Thyroid gland (tissue), 4 donors: ENCODE measurements around the gene RPP30. TPM values are rescaled to one million over a fixed set of nuclear protein-coding genes. Genes with fewer than 3 reads are reported as not detected.

Experiments used
- DNase-seq, 2 donors: peaks; one replicate each; pipeline ENCODE4 v3.0.0-alpha.2; 2019
- H3K27ac ChIP-seq, 3 donors: fragments of 200-600 bp; sonication (generic); 1 replicate in 2 of 3; 2 replicates in 1 of 3; pipeline ENCODE4 v1.5.1; 2016 to 2019; ENCODE audit warnings: mild to moderate bottlenecking in 1 of 3, moderate library complexity in 1 of 3
- H3K27me3 ChIP-seq: fragments of 200-600 bp; sonication (generic); one replicate; pipeline ENCODE4 v1.5.1; 2019
- H3K36me3 ChIP-seq, 2 donors: fragments of 200-600 bp; sonication (generic); one replicate each; pipeline ENCODE4 v1.5.1; 2016 to 2019
- H3K4me1 ChIP-seq, 2 donors: fragments of 200-600 bp; sonication (generic); one replicate each; pipeline ENCODE4 v1.5.1; 2017 to 2019
- H3K4me3 ChIP-seq, 3 donors: fragments of 200-600 bp; sonication (generic); replicated peaks in 1 of 3; 1 replicate in 2 of 3; 2 replicates in 1 of 3; pipeline ENCODE4 v1.5.1; 2016; ENCODE audit warnings: mild to moderate bottlenecking in 1 of 3
- H3K9me3 ChIP-seq: fragments of 200-600 bp; sonication (generic); one replicate; pipeline ENCODE4 v1.5.1; 2017
- POLR2A ChIP-seq, 2 donors: fragments of 450-650 bp; IDR thresholded peaks; one replicate each; pipeline ENCODE4 v1.6.1; 2017; ENCODE audit warnings: antibody characterized with exemption in 2 of 2, mild to moderate bottlenecking in 2 of 2, moderate library complexity in 1 of 2
- WGBS, 2 donors: methylation state at CpG; one replicate each; pipeline ENCODE4 v1.1.5; 2017; 5-methylcytosine and 5-hydroxymethylcytosine counted together
- intact Hi-C: fragments of 100-400 bp; cut with DNase I; formaldehyde crosslinking; loops from one replicate; pipeline ENCODE4 v1.15.1; 2023
- total RNA-seq, 4 donors: library from RNA; depleted of rRNA; stranded (reverse); fragments of >200 nt; gene quantifications; one replicate each; pipeline ENCODE4 v1.2.3, GENCODE V29; 2016
- TF ChIP-seq, protein P1 (sequence below), 6 experiments: fragments of 200-600 bp in 3 of 6; fragments of 450-650 bp in 3 of 6; sonication (generic) in 3 of 6; IDR thresholded peaks; one replicate each; pipeline ENCODE4 v1.5.1; 2016 to 2019; ENCODE audit warnings: antibody characterized with exemption in 6 of 6, mild to moderate bottlenecking in 2 of 6, inconsistent platforms in 1 of 6, moderate library complexity in 1 of 6

Gene RPP30
- total RNA-seq, 4 donors from 2014 or later: 20.4 to 62.6 (median 36.3) TPM

DNA sequence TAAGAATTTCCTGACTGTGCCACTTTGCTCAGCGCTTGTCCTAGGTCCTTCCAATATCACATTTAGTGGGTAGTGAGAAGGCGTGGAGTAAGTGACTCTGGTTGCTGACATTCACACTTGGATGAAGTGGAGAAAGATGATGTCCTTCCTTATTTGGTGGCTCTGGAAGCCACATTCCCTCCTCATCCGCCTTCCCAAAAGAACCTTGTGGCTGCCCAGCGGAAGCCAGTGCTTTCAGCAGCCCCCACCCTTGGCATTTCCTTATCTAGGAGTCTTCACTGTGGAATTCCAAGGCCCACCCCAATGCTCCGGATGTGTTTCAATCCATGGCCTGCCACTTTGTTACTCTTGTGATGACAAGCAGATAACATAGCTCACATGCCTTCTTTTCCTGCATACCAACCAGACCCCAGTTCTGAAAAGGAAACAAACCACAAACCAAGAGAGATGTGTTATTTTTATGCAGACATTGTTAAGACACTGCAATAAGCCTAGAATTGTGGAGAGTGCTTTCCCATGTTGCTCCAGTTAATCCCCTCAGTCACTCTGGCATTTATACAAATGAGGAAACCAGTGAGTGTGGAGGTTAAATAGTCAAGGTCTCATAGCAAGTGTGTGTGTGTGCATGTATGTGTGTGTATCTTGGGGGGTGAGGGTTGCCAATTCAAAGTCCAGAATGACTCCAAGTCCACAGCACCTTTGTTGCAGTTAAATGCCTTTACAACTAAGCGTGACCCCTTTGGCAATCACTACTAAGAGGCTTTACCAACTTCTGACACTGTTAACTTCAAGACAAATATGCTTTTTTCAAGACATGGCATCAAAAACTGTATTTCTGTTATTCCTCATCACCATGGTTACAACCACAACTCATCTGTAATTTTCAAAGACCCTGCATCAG is 59.4 kb downstream of the RPP30 start:
- H3K36me3 ChIP-seq: no peaks in the 10 kb centered on the region
- no peaks in the 10 kb centered on the region for H3K9me3 ChIP-seq
- H3K4me3 ChIP-seq: no peak overlapping the region
- 63 to 69% methylated on average over 6 of the region's 6 CpGs for WGBS, 2 donors
- peak; percentile 9 to 14 for DNase-seq
- TF ChIP-seq POLR2A (IDR thresholded peaks at IDR 0.05): no peak
- TF ChIP-seq, protein P1, sequence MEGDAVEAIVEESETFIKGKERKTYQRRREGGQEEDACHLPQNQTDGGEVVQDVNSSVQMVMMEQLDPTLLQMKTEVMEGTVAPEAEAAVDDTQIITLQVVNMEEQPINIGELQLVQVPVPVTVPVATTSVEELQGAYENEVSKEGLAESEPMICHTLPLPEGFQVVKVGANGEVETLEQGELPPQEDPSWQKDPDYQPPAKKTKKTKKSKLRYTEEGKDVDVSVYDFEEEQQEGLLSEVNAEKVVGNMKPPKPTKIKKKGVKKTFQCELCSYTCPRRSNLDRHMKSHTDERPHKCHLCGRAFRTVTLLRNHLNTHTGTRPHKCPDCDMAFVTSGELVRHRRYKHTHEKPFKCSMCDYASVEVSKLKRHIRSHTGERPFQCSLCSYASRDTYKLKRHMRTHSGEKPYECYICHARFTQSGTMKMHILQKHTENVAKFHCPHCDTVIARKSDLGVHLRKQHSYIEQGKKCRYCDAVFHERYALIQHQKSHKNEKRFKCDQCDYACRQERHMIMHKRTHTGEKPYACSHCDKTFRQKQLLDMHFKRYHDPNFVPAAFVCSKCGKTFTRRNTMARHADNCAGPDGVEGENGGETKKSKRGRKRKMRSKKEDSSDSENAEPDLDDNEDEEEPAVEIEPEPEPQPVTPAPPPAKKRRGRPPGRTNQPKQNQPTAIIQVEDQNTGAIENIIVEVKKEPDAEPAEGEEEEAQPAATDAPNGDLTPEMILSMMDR (IDR thresholded peaks at IDR 0.05): no peak
- peak overlapping the region; percentile 52 to 74 (median 57) for H3K27ac ChIP-seq
- intact Hi-C loops: no loop called here
- H3K4me1 ChIP-seq: peaks cover 20 to 26% of the 10 kb centered on the region in 2 donors
- no peaks in the 10 kb centered on the region for H3K27me3 ChIP-seq

DNA sequence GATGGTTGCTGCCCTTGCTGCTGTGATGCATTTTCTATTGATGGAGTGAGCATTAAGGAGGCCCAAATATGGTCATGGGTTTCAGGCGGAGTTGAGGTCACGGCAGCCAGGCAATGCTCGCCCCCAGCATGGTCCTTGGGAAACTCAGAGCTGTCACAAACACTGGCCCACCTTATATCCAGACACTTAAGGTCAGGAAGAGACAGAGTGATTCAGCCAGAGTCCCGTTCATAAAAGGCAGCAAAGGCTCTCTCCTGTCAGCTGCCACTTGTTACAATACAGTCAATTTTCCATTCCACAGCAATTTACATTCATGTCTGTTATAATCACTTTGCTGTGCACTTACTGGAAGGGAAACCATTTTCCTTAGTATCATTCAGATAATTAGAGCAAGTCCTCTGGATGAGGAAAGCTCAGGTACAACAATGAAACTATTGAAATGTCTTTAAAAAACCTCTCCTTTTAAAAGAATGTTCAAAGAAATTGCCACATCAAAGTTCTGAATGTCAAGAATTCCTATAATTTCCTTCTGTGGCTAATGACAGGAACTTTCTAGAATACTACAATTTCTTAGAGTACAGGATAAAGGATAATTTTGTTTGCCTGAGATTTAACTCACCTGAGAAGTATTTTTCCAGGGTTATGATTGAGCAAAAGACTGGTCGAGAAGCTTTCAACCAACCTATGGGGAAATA is 64.0 kb downstream of the RPP30 start:
- Histone ChIP-seq H3K36me3 (no peaks in the 10 kb centered on the region), H3K27me3 (no peaks in the 10 kb centered on the region), H3K27ac (no peak overlapping the region), H3K4me3 (no peak overlapping the region), H3K4me1 (peaks cover 7 to 8% of the 10 kb centered on the region in 2 donors), H3K9me3 (no peaks in the 10 kb centered on the region)
- 75 to 77% methylated on average over 5 of the region's 5 CpGs for WGBS, 2 donors
- no peak for TF ChIP-seq POLR2A (IDR thresholded peaks at IDR 0.05)
- TF ChIP-seq, protein P1 (IDR thresholded peaks at IDR 0.05): no peak
- intact Hi-C loops: no loop called here
- no peak for DNase-seq

DNA sequence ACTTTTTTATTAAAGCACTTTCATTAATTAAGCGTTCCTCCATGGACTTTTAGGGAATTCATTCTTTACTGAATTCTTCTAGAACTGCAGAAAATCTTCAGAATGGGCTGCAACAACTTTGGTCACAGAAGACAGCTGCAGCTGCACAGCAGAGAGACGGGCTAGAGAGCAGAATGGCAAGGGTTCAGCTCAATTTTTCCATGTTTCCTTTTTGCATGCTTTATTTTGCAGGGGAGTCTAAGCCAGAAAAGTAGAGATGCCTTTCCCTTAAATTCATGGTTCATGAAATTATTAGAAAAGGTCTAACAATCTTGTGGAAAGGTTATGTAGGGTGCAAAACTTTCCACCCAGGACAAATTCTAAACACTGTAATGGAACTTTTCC is 64.5 kb downstream of the RPP30 start:
- TF ChIP-seq, protein P1 (IDR thresholded peaks at IDR 0.05): no peak
- no peak for TF ChIP-seq POLR2A (IDR thresholded peaks at IDR 0.05)
- no peak for DNase-seq
- H3K27ac ChIP-seq: no peak overlapping the region

DNA sequence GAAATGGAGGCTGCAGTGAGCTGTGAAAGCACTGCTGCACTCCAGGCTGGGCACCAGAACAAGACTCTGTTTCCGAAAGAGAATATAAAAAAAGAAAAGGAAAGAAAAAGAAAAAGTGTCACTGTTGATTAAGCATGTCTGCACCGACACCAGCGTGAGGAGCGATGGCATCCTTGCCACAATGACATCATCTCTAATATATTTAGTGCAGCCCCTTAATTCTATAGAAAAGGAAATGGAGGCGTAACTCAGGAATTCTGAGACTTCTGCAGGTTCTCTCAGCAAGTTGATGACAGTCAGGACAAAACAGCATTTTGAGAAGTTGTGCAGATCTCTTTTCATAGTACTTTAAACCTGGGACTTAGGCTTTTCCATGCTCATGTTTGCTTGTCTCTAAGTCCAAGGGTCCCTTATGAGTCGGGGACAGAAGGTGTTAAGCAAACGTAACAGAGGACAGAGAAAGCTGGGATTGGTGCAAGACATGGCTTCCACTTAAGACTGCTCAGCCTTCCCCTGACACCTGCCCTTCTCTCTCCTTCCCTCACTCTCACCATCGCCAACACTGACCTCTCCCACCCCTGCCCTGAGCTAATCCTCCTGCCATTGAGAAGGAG is 66.0 kb downstream of the RPP30 start:
- Histone ChIP-seq H3K27ac (no peak overlapping the region), H3K36me3 (no peaks in the 10 kb centered on the region), H3K4me1 (no peaks in the 10 kb centered on the region), H3K27me3 (no peaks in the 10 kb centered on the region), H3K4me3 (no peak overlapping the region), H3K9me3 (no peaks in the 10 kb centered on the region)
- DNase-seq: no peak
- intact Hi-C loops: no loop called here
- WGBS, 2 donors: 77 to 81% methylated on average over 8 of the region's 8 CpGs
- TF ChIP-seq POLR2A (IDR thresholded peaks at IDR 0.05): no peak
- TF ChIP-seq, protein P1 (IDR thresholded peaks at IDR 0.05): no peak

More for the DNA sequence above, 64.5 kb downstream of the RPP30 start:
- peaks cover 2% of the 10 kb centered on the region in 2 donors for H3K4me1 ChIP-seq
- intact Hi-C loops: no loop called here
- H3K36me3 ChIP-seq: no peaks in the 10 kb centered on the region
- no peaks in the 10 kb centered on the region for H3K9me3 ChIP-seq
- no peak overlapping the region for H3K4me3 ChIP-seq
- H3K27me3 ChIP-seq: no peaks in the 10 kb centered on the region
- 74 to 79% methylated on average over 2 of the region's 2 CpGs for WGBS, 2 donors
